Mesendoderm (in vitro differentiated cells): Measurements from ENCODE around the gene TBXAS1.

Experiments used
- DNase-seq: peaks from one replicate; pipeline ENCODE4 v3.0.0; 2013
- H2AK5ac ChIP-seq: 2 replicates; pipeline ENCODE4 v1.6.1; 2013; ENCODE audit warnings: low read length, inconsistent platforms
- H2BK120ac ChIP-seq: 2 replicates; pipeline ENCODE4 v1.6.1; 2013; ENCODE audit warnings: low read depth, mild to moderate bottlenecking, low read length, moderate library complexity, mixed read lengths
- H2BK15ac ChIP-seq: replicated peaks from 2 replicates; pipeline ENCODE4 v1.6.1; 2013; ENCODE audit warnings: low read depth, mild to moderate bottlenecking, moderate library complexity
- H2BK5ac ChIP-seq: 2 replicates; pipeline ENCODE4 v1.6.1; 2013; ENCODE audit warnings: low read length, inconsistent platforms
- H3K18ac ChIP-seq: 2 replicates; pipeline ENCODE4 v1.6.1; 2013; ENCODE audit warnings: mild to moderate bottlenecking, low read length, mixed read lengths
- H3K23ac ChIP-seq: one replicate; pipeline ENCODE4 v1.6.1; 2013; ENCODE audit warnings: low read length
- H3K27ac ChIP-seq: 2 replicates; pipeline ENCODE4 v1.5.1; 2013; ENCODE audit warnings: low read depth, mild to moderate bottlenecking, inconsistent platforms, low read length, moderate library complexity
- H3K27me3 ChIP-seq: 2 replicates; pipeline ENCODE4 v1.6.1; 2013; ENCODE audit warnings: low read length, control low read depth, mild to moderate bottlenecking, inconsistent platforms; ENCODE audit not compliant: insufficient read depth, poor library complexity
- H3K36me3 ChIP-seq: 2 replicates; pipeline ENCODE4 v1.6.1; 2013; ENCODE audit warnings: low read length, inconsistent platforms; ENCODE audit not compliant: control insufficient read depth, insufficient read depth
- H3K4ac ChIP-seq: one replicate; pipeline ENCODE4 v1.6.1; 2013; ENCODE audit warnings: low read depth, mild to moderate bottlenecking, low read length, moderate library complexity
- H3K4me1 ChIP-seq: 2 replicates; pipeline ENCODE4 v1.6.1; 2013; ENCODE audit warnings: low read depth, low read length, inconsistent platforms; ENCODE audit not compliant: control insufficient read depth
- H3K4me2 ChIP-seq: 2 replicates; pipeline ENCODE4 v1.6.1; 2013; ENCODE audit warnings: low read length
- H3K4me3 ChIP-seq: 2 replicates; pipeline ENCODE4 v1.5.1; 2013; ENCODE audit warnings: mild to moderate bottlenecking, low read length
- H3K56ac ChIP-seq: one replicate; pipeline ENCODE4 v1.6.1; 2013; ENCODE audit warnings: low read length
- H3K79me1 ChIP-seq: 2 replicates; pipeline ENCODE4 v1.6.1; 2013; ENCODE audit warnings: low read length, inconsistent platforms
- H3K79me2 ChIP-seq: 2 replicates; pipeline ENCODE4 v1.6.1; 2013; ENCODE audit warnings: mild to moderate bottlenecking, low read length; ENCODE audit not compliant: control insufficient read depth, insufficient read depth
- H3K9ac ChIP-seq: 2 replicates; pipeline ENCODE4 v1.6.1; 2013; ENCODE audit warnings: low read length, inconsistent platforms
- H4K5ac ChIP-seq: one replicate; pipeline ENCODE4 v1.6.1; 2013; ENCODE audit warnings: low read length
- H4K8ac ChIP-seq: one replicate; pipeline ENCODE4 v1.6.1; 2013; ENCODE audit warnings: low read depth, mild to moderate bottlenecking, control low read depth, low read length, moderate library complexity
- WGBS: extraction: QIAGEN DNeasy Blood & Tissue Kit; methylation state at CpG from one replicate; pipeline ENCODE4 v1.1.7; 2013; ENCODE audit warnings: low lambda C conversion rate, missing lambda C conversion rate; ENCODE audit not compliant: insufficient coverage; ENCODE audit errors: extremely low coverage; 5-methylcytosine and 5-hydroxymethylcytosine counted together

TBXAS1 gene

GRCh38 chr7:140049339-140050024, 220.4 kb downstream of the TBXAS1 start:
- no peak overlapping the region for H2BK15ac ChIP-seq
- H3K27me3 ChIP-seq, result no peaks in the 10 kb centered on the region
- no peak overlapping the region for H2BK5ac ChIP-seq
- H3K4me2 ChIP-seq, result no peak overlapping the region
- DNase-seq, result no peak
- H3K27ac ChIP-seq, result no peak overlapping the region
- no CpG with 5 or more reads among the region's 5 CpGs for WGBS
- no peak overlapping the region for H4K5ac ChIP-seq
- no peak overlapping the region for H3K9ac ChIP-seq
- H3K79me2 ChIP-seq, result no peaks in the 10 kb centered on the region
- no peaks in the 10 kb centered on the region for H3K79me1 ChIP-seq
- H3K4me3 ChIP-seq, result no peak overlapping the region
- H4K8ac ChIP-seq, result no peak overlapping the region
- no peaks in the 10 kb centered on the region for H3K36me3 ChIP-seq
- H3K4ac ChIP-seq, result no peak overlapping the region
- H2BK120ac ChIP-seq, result no peak overlapping the region
- no peak overlapping the region for H2AK5ac ChIP-seq
- H3K4me1 ChIP-seq, result no peaks in the 10 kb centered on the region
- H3K56ac ChIP-seq, result no peak overlapping the region
- no peak overlapping the region for H3K23ac ChIP-seq
- H3K18ac ChIP-seq, result no peak overlapping the region

DNA sequence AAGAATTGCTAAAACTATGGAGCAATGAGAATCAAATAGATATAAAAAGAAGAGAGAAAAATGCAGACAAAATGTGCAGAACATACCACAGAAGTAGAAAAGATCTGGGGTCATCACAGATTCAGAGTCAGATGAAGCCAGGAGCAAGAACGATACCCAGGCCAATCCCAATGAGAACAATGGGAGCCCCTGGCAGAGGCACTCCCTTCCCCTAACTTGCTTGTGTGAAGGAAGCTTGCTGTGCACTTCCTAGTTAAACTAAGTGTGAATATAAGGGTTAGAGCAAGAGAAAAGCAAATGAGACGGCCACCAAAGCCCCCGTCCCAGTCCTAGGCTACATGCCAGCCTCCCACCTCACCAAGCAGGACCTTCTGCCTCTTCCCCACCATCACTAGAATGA, 221.0 kb downstream of the TBXAS1 start:
- DNase-seq, result no peak
- Histone ChIP-seq H2BK120ac (no peak overlapping the region), H2AK5ac (no peak overlapping the region), H3K27ac (no peak overlapping the region), H4K8ac (no peak overlapping the region), H3K4me2 (no peak overlapping the region), H3K36me3 (no peaks in the 10 kb centered on the region), H3K4me1 (no peaks in the 10 kb centered on the region), H4K5ac (no peak overlapping the region), H3K23ac (no peak overlapping the region), H3K79me1 (no peaks in the 10 kb centered on the region), H2BK15ac (no peak overlapping the region), H3K56ac (no peak overlapping the region), H3K4ac (no peak overlapping the region), H3K4me3 (no peak overlapping the region), H3K27me3 (no peaks in the 10 kb centered on the region), H3K9ac (no peak overlapping the region), H3K18ac (no peak overlapping the region), H3K79me2 (no peaks in the 10 kb centered on the region), H2BK5ac (no peak overlapping the region)
- no CpG with 5 or more reads among the region's 3 CpGs for WGBS

- Histone ChIP-seq H4K8ac (no peak overlapping the region), H4K5ac (no peak overlapping the region), H3K4me1 (no peaks in the 10 kb centered on the region), H3K4me2 (no peak overlapping the region), H3K4ac (no peak overlapping the region), H3K27ac (no peak overlapping the region), H3K36me3 (no peaks in the 10 kb centered on the region), H3K18ac (no peak overlapping the region), H3K56ac (no peak overlapping the region), H2BK120ac (no peak overlapping the region), H3K9ac (no peak overlapping the region), H3K27me3 (no peaks in the 10 kb centered on the region), H3K23ac (no peak overlapping the region), H2BK15ac (no peak overlapping the region), H2AK5ac (no peak overlapping the region), H2BK5ac (no peak overlapping the region), H3K4me3 (no peak overlapping the region), H3K79me1 (no peaks in the 10 kb centered on the region), H3K79me2 (no peaks in the 10 kb centered on the region)
- DNase-seq, result no peak
Observed at GRCh38 chr7:140051820-140052219, 222.8 kb downstream of the TBXAS1 start.

- Histone ChIP-seq H2AK5ac (no peak overlapping the region), H3K79me1 (no peaks in the 10 kb centered on the region), H3K4me3 (no peak overlapping the region), H2BK5ac (no peak overlapping the region), H3K4me2 (no peak overlapping the region), H2BK15ac (no peak overlapping the region), H3K36me3 (no peaks in the 10 kb centered on the region), H4K8ac (no peak overlapping the region), H4K5ac (no peak overlapping the region), H3K4ac (no peak overlapping the region), H3K79me2 (no peaks in the 10 kb centered on the region), H3K9ac (no peak overlapping the region), H3K27ac (no peak overlapping the region), H3K4me1 (no peaks in the 10 kb centered on the region), H3K18ac (no peak overlapping the region), H3K27me3 (no peaks in the 10 kb centered on the region), H3K56ac (no peak overlapping the region), H3K23ac (no peak overlapping the region), H2BK120ac (no peak overlapping the region)
- DNase-seq, result no peak
- no CpG with 5 or more reads among the region's 3 CpGs for WGBS
Observed at GRCh38 chr7:140053812-140054539, 224.9 kb downstream of the TBXAS1 start.

DNA sequence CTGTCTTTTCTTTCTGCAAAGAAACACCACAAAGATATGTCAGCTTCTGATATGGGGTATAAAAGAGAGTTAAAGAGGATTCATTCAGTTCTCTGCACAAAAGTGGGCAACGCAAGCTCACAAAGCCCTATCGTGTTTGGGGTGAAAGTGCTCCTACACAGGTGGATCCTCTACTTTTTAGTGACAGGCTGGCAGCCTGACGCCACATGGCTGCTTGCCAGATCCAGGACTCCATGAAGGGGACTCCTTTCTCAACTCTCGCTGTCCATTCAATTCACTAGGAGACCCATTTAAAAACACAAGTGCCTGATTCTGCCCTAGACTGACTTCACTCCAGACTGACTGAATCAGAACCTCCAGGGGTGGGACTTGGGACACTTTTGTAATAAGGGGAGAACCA, 225.7 kb downstream of the TBXAS1 start:
- H2BK15ac ChIP-seq, result no peak overlapping the region
- H3K79me2 ChIP-seq, result no peaks in the 10 kb centered on the region
- no peak overlapping the region for H4K5ac ChIP-seq
- no CpG with 5 or more reads among the region's 4 CpGs for WGBS
- no peak overlapping the region for H2BK120ac ChIP-seq
- H3K27ac ChIP-seq, result no peak overlapping the region
- no peak overlapping the region for H3K18ac ChIP-seq
- no peaks in the 10 kb centered on the region for H3K79me1 ChIP-seq
- no peak overlapping the region for H2AK5ac ChIP-seq
- H2BK5ac ChIP-seq, result no peak overlapping the region
- H3K27me3 ChIP-seq, result no peaks in the 10 kb centered on the region
- DNase-seq, result no peak
- H3K36me3 ChIP-seq, result no peaks in the 10 kb centered on the region
- H3K4me3 ChIP-seq, result no peak overlapping the region
- no peak overlapping the region for H3K4ac ChIP-seq
- H3K4me2 ChIP-seq, result no peak overlapping the region
- H3K56ac ChIP-seq, result no peak overlapping the region
- H3K4me1 ChIP-seq, result no peaks in the 10 kb centered on the region
- no peak overlapping the region for H3K23ac ChIP-seq
- H3K9ac ChIP-seq, result no peak overlapping the region
- H4K8ac ChIP-seq, result no peak overlapping the region

GRCh38 chr7:140055833-140056232, 226.8 kb downstream of the TBXAS1 start:
- no peak overlapping the region for H3K56ac ChIP-seq
- H3K18ac ChIP-seq, result no peak overlapping the region
- H2AK5ac ChIP-seq, result no peak overlapping the region
- no CpG with 5 or more reads among the region's 2 CpGs for WGBS
- no peaks in the 10 kb centered on the region for H3K4me1 ChIP-seq
- H3K79me2 ChIP-seq, result no peaks in the 10 kb centered on the region
- no peak overlapping the region for H2BK120ac ChIP-seq
- H3K4me3 ChIP-seq, result no peak overlapping the region
- H3K27me3 ChIP-seq, result no peaks in the 10 kb centered on the region
- H3K23ac ChIP-seq, result no peak overlapping the region
- H3K79me1 ChIP-seq, result no peaks in the 10 kb centered on the region
- no peaks in the 10 kb centered on the region for H3K36me3 ChIP-seq
- H2BK15ac ChIP-seq, result no peak overlapping the region
- H3K4ac ChIP-seq, result no peak overlapping the region
- no peak for DNase-seq
- H4K8ac ChIP-seq, result no peak overlapping the region
- H4K5ac ChIP-seq, result no peak overlapping the region
- no peak overlapping the region for H3K9ac ChIP-seq
- no peak overlapping the region for H3K27ac ChIP-seq
- no peak overlapping the region for H3K4me2 ChIP-seq
- no peak overlapping the region for H2BK5ac ChIP-seq
